B cell (primary cell): ENCODE measurements around the gene ATF6B. TPM values are rescaled to one million over a fixed set of nuclear protein-coding genes. Genes with fewer than 3 reads are reported as not detected.

ENCODE experiments used
- ATAC-seq: fragments of 200-7000 bp; cut with Tn5 transposase; one replicate; pipeline ENCODE4 v1.10.0; 2021; ENCODE audit warnings: low read depth, mild to moderate bottlenecking, moderate number of reproducible peaks, moderate library complexity
- CTCF ChIA-PET: fragments of 350-600 bp; sonication (Branson Sonifier 250); formaldehyde crosslinking; loops from one replicate; lab custom pipeline; 2021; ENCODE audit warnings: antibody characterized with exemption, inconsistent platforms; lab: Charles Lee
- POLR2A ChIA-PET: fragments of 350-600 bp; sonication (Branson Sonifier 250); formaldehyde crosslinking; loops from one replicate; lab custom pipeline; 2021; ENCODE audit warnings: antibody characterized with exemption; lab: Charles Lee
- DNase-seq: peaks from one replicate; pipeline ENCODE4 v3.0.0; 2013
- H2AFZ ChIP-seq: 2 replicates; pipeline ENCODE4 v1.6.1; 2012; ENCODE audit warnings: mild to moderate bottlenecking, low read depth, low read length; ENCODE audit not compliant: insufficient read depth, poor library complexity, severe bottlenecking
- H3K27ac ChIP-seq, 2 donors: 1 replicate in 1 of 2; 2 replicates in 1 of 2; pipeline ENCODE4 v1.5.1; 2012 to 2013; ENCODE audit warnings: low read length in 2 of 2, mild to moderate bottlenecking in 2 of 2, moderate library complexity in 1 of 2
- H3K27me3 ChIP-seq, 4 experiments: fragments of 200-600 bp in 1 of 4; sonication (generic) in 1 of 4; replicated peaks in 1 of 4; 1 replicate in 2 of 4; 2 replicates in 2 of 4; pipeline versions ENCODE4 v1.6.1 to v1.7.0; 2013 to 2016; ENCODE audit warnings: low read length in 3 of 4, mild to moderate bottlenecking in 2 of 4, mixed read lengths in 1 of 4, moderate library complexity in 1 of 4; ENCODE audit not compliant: insufficient read depth in 4 of 4, control insufficient read depth in 3 of 4; ENCODE audit errors: control extremely low read depth in 1 of 4
- H3K36me3 ChIP-seq, 2 experiments: replicated peaks in 1 of 2; 1 replicate in 1 of 2; 2 replicates in 1 of 2; pipeline versions ENCODE4 v1.6.1 to v1.7.1; 2013; ENCODE audit warnings: low read length in 1 of 2; ENCODE audit not compliant: insufficient read depth in 2 of 2, control insufficient read depth in 1 of 2; ENCODE audit errors: control extremely low read depth in 1 of 2, extremely low read depth in 1 of 2
- H3K4me1 ChIP-seq, 2 donors: fragments of 200-600 bp in 1 of 2; sonication (generic) in 1 of 2; 1 replicate in 1 of 2; 2 replicates in 1 of 2; pipeline versions ENCODE4 v1.5.1 to v1.6.1; 2013 to 2017; ENCODE audit warnings: low read length in 2 of 2; ENCODE audit not compliant: control insufficient read depth in 2 of 2, insufficient read depth in 2 of 2
- H3K4me2 ChIP-seq: replicated peaks from 2 replicates; pipeline ENCODE3; 2012; ENCODE audit warnings: mild to moderate bottlenecking, low read depth, low read length; ENCODE audit not compliant: poor library complexity, severe bottlenecking
- H3K4me3 ChIP-seq, 5 experiments: fragments of 200-600 bp in 1 of 5; sonication (generic) in 1 of 5; 1 replicate in 3 of 5; 2 replicates in 2 of 5; pipeline versions ENCODE4 v1.5.1 to v1.7.0; 2011 to 2016; ENCODE audit warnings: low read length in 4 of 5, mild to moderate bottlenecking in 4 of 5, low read depth in 2 of 5, control low read depth in 1 of 5, moderate library complexity in 1 of 5; ENCODE audit not compliant: insufficient read depth in 1 of 5; ENCODE audit errors: control extremely low read depth in 1 of 5, extremely low read depth in 1 of 5
- H3K79me2 ChIP-seq: fragments of 200-600 bp; sonication (generic); one replicate; pipeline ENCODE4 v1.6.0; 2016; ENCODE audit warnings: low read length; ENCODE audit not compliant: control insufficient read depth, insufficient read depth
- H3K9ac ChIP-seq: fragments of 200-600 bp; sonication (generic); 2 replicates; pipeline ENCODE4 v1.6.1; 2017; ENCODE audit warnings: mild to moderate bottlenecking, low read length, moderate library complexity
- H3K9me3 ChIP-seq, 3 donors: one replicate each; pipeline versions ENCODE4 v1.6.1 to v1.7.1; 2013; ENCODE audit warnings: low read length in 2 of 3; ENCODE audit not compliant: control insufficient read depth in 2 of 3, insufficient read depth in 1 of 3; ENCODE audit errors: control extremely low read depth in 1 of 3
- H4K20me1 ChIP-seq: 2 replicates; pipeline ENCODE4 v1.6.0; 2012; ENCODE audit warnings: mild to moderate bottlenecking, low read length; ENCODE audit not compliant: insufficient read depth, control insufficient read depth, poor library complexity, severe bottlenecking
- H3K27ac Mint-ChIP-seq: one replicate; pipeline ENCODE4 v1.8.0; 2021; ENCODE audit warnings: mixed read lengths
- H3K27me3 Mint-ChIP-seq: one replicate; pipeline ENCODE4 v1.8.0; 2021; ENCODE audit warnings: mixed read lengths
- H3K4me1 Mint-ChIP-seq: one replicate; pipeline ENCODE4 v1.8.0; 2021; ENCODE audit warnings: mixed read lengths
- H3K4me3 Mint-ChIP-seq: one replicate; pipeline ENCODE4 v1.8.0; 2021; ENCODE audit warnings: mixed read lengths
- H3K9me3 Mint-ChIP-seq: one replicate; pipeline ENCODE4 v1.8.0; 2022; ENCODE audit warnings: mixed read lengths; ENCODE audit not compliant: insufficient read depth
- EZH2 ChIP-seq: IDR thresholded peaks from 2 replicates; pipeline ENCODE4 v1.6.1; 2012; ENCODE audit warnings: borderline replicate concordance, low read depth, mild to moderate bottlenecking, moderate library complexity, low read length; ENCODE audit not compliant: insufficient read depth, poor library complexity, severe bottlenecking
- WGBS: methylation state at CpG from one replicate; pipeline ENCODE4 v1.1.5; 2013; ENCODE audit warnings: missing lambda C conversion rate; ENCODE audit not compliant: insufficient coverage; 5-methylcytosine and 5-hydroxymethylcytosine counted together
- intact Hi-C: fragments of 100-400 bp; cut with micrococcal nuclease; formaldehyde crosslinking; loops from one replicate; pipeline ENCODE4 v1.10.0; 2022
- polyA plus RNA-seq: library from polyadenylated mRNA; depleted of rRNA; stranded (reverse); fragments of >200 nt; gene quantifications from 2 replicates; pipeline ENCODE4 v1.2.3, GENCODE V29; 2012
- total RNA-seq, 2 donors: library from RNA; stranded (reverse); fragments of 120-200 nt in 1 of 2; gene quantifications; 1 replicate in 1 of 2; 2 replicates in 1 of 2; pipeline versions ENCODE4 v1.2.3 to v1.2.4, GENCODE V29; 2013 to 2022
- TF ChIP-seq, protein P1 (sequence below): fragments of 200-600 bp; IDR thresholded peaks from one replicate; pipeline ENCODE4 v1.8.0; 2022; ENCODE audit warnings: antibody characterized with exemption, mild to moderate bottlenecking

The ATF6B gene
- total and polyA plus RNA-seq, 2 donors (not counting 1 experiment from before 2014, with no cell fraction given) = 180 to 201 TPM

DNA sequence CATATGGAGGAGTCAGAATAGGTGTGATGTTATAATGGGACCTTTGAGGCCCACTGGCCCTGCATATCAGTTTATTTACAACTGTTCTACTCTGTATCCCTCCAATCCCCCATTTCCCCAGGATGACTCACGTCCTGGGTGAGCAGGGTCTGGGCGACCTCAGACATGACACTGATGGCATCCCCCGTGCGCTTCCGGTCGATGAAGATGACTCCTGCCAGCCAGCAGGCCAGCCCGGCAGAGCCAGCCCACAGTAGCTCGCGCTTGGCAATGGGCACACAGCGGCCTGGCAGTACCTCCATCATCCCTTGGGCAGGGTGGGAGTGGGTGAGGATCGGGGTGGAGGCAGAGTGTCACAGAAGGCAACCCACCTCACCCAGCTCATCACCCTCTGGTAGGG is 42.2 kb upstream of the ATF6B start:
- ATAC-seq (no peak), DNase-seq (no peak)
- Histone ChIP-seq H3K79me2 (peaks cover 6% of the 10 kb centered on the region), H3K4me2 (no peak overlapping the region), H3K4me3 (no peak overlapping the region), H3K27ac (no peak overlapping the region), H3K9ac (no peak overlapping the region), H4K20me1 (no peaks in the 10 kb centered on the region), H2AFZ (no peak overlapping the region), H3K9me3 (no peaks in the 10 kb centered on the region), H3K4me1 (peaks cover 7 to 23% of the 10 kb centered on the region in 2 donors), H3K27me3 (no peaks in the 10 kb centered on the region), H3K36me3 (peaks cover 7 to 23% of the 10 kb centered on the region in 2 experiments)
- POLR2A ChIA-PET = no interaction called here
- H3K27me3 Mint-ChIP-seq = no peaks in the 10 kb centered on the region
- no peak overlapping the region for H3K27ac Mint-ChIP-seq
- 100% methylated on average over 7 of the region's 11 CpGs for WGBS
- no peak for TF ChIP-seq EZH2
- TF ChIP-seq, protein P1, sequence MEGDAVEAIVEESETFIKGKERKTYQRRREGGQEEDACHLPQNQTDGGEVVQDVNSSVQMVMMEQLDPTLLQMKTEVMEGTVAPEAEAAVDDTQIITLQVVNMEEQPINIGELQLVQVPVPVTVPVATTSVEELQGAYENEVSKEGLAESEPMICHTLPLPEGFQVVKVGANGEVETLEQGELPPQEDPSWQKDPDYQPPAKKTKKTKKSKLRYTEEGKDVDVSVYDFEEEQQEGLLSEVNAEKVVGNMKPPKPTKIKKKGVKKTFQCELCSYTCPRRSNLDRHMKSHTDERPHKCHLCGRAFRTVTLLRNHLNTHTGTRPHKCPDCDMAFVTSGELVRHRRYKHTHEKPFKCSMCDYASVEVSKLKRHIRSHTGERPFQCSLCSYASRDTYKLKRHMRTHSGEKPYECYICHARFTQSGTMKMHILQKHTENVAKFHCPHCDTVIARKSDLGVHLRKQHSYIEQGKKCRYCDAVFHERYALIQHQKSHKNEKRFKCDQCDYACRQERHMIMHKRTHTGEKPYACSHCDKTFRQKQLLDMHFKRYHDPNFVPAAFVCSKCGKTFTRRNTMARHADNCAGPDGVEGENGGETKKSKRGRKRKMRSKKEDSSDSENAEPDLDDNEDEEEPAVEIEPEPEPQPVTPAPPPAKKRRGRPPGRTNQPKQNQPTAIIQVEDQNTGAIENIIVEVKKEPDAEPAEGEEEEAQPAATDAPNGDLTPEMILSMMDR = no peak
- intact Hi-C loops = no loop called here
- CTCF ChIA-PET = interaction anchor here (1.1 kb wide), 1 partner anchor 51 kb away, joined by 3 read pairs; no protein-coding TSS in a partner anchor
- no peak overlapping the region for H3K4me3 Mint-ChIP-seq
- peaks cover 26% of the 10 kb centered on the region for H3K4me1 Mint-ChIP-seq
- no peaks in the 10 kb centered on the region for H3K9me3 Mint-ChIP-seq

DNA sequence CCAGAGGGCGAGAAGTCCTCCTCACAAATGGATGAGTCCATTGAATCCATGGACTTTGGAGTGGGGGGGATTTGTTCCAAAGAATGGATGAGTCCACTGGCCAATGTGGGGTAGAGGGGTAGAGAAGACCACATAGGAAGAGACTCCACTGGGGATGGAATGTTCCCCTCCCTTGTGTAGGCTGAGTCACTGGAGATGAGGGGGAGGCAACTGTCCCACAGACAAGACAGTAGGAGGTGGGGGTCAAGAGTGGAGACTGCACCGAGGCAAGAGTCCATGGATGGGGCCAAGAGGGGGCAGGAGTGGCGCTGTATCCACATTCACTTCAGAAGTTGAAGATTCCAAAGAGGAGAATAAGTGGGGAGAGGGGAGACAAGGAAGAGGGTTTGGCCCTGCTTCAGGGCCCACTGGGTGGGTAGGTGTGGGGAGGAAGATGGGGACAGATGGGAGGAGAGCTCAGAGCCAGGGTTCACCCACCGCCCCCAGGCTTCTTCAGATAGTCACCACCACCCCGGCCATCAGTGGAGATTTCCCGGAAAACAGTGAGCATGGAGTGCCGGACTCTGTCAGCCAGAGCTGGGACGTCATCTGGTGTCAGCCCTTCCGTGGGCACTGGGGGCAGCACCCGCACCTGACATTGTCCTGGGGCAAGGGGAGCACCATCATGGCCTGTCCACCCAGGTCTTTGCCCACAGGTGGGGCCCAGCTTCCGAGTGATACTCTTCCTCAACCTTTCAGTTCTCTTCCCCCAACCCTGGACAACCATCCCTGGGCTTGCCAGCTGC is 41.0 kb upstream of the ATF6B start:
- WGBS = 98% methylated on average over 10 of the region's 11 CpGs
- intact Hi-C loops = no loop called here
- no peak for DNase-seq
- Histone ChIP-seq H3K9ac (no peak overlapping the region), H3K4me3 (no peak overlapping the region), H3K79me2 (no peaks in the 10 kb centered on the region), H3K4me1 (peaks cover 0 to 16% of the 10 kb centered on the region in 2 donors), H3K27me3 (no peaks in the 10 kb centered on the region), H2AFZ (no peak overlapping the region), H3K4me2 (no peak overlapping the region), H4K20me1 (no peaks in the 10 kb centered on the region), H3K36me3 (peaks cover 7 to 23% of the 10 kb centered on the region in 2 experiments), H3K9me3 (no peaks in the 10 kb centered on the region), H3K27ac (no peak overlapping the region)
- ATAC-seq = no peak
- Mint-ChIP-seq H3K9me3 (no peaks in the 10 kb centered on the region), H3K27me3 (no peaks in the 10 kb centered on the region), H3K4me3 (no peak overlapping the region), H3K27ac (no peak overlapping the region), H3K4me1 (peaks cover 15% of the 10 kb centered on the region)
- TF ChIP-seq EZH2 = no peak
- TF ChIP-seq, protein P1 = no peak
- ChIA-PET CTCF (no interaction called here), POLR2A (no interaction called here)
